H9 (cell line): Measurements from ENCODE around the gene STAT1. TPM values are rescaled to one million over a fixed set of nuclear protein-coding genes. Genes with fewer than 3 reads are reported as not detected.
A peak's percentile ranks its signal among the peaks of the same experiment; 100 is the strongest.

Experiments used
- DNase-seq: peaks from one replicate; pipeline ENCODE4 v3.0.0-alpha.2; 2017
- H2AFZ ChIP-seq: one replicate; pipeline ENCODE4 v1.6.1; 2013; ENCODE audit warnings: mild to moderate bottlenecking, low read length, control low read depth, moderate library complexity
- H2AK5ac ChIP-seq: 2 replicates; pipeline ENCODE4 v1.6.1; 2013; ENCODE audit warnings: low read length, control low read depth, mixed read lengths; ENCODE audit not compliant: insufficient read length
- H2BK120ac ChIP-seq: one replicate; pipeline ENCODE4 v1.6.1; 2013; ENCODE audit warnings: low read depth, mild to moderate bottlenecking, low read length, control low read depth, inconsistent platforms; ENCODE audit not compliant: poor library complexity, severe bottlenecking
- H2BK12ac ChIP-seq: 2 replicates; pipeline ENCODE4 v1.6.1; 2013; ENCODE audit warnings: low read length, control low read depth, mixed read lengths, low read depth; ENCODE audit not compliant: insufficient read length
- H2BK15ac ChIP-seq: 2 replicates; pipeline ENCODE4 v1.6.1; 2013; ENCODE audit warnings: low read depth, low read length, control low read depth
- H2BK20ac ChIP-seq: one replicate; pipeline ENCODE4 v1.6.1; 2013; ENCODE audit warnings: low read depth, mild to moderate bottlenecking, low read length, control low read depth, inconsistent platforms; ENCODE audit not compliant: poor library complexity, severe bottlenecking
- H2BK5ac ChIP-seq: 2 replicates; pipeline ENCODE4 v1.6.1; 2013; ENCODE audit warnings: low read length, control low read depth, mixed read lengths; ENCODE audit not compliant: insufficient read length
- H3K14ac ChIP-seq: 2 replicates; pipeline ENCODE4 v1.6.1; 2013; ENCODE audit warnings: low read length, control low read depth; ENCODE audit not compliant: insufficient read depth
- H3K18ac ChIP-seq: 2 replicates; pipeline ENCODE4 v1.6.1; 2013; ENCODE audit warnings: low read depth, mild to moderate bottlenecking, mixed read lengths, low read length, control low read depth; ENCODE audit not compliant: insufficient read length
- H3K23ac ChIP-seq: 2 replicates; pipeline ENCODE4 v1.6.1; 2013; ENCODE audit warnings: low read length, control low read depth, mixed read lengths, low read depth; ENCODE audit not compliant: insufficient read length
- H3K23me2 ChIP-seq: 2 replicates; pipeline ENCODE4 v1.6.1; 2013; ENCODE audit warnings: low read depth, mild to moderate bottlenecking, mixed read lengths, low read length, control low read depth; ENCODE audit not compliant: insufficient read length, poor library complexity, severe bottlenecking
- H3K27ac ChIP-seq: 2 replicates; pipeline ENCODE4 v1.5.1; 2013; ENCODE audit warnings: low read length, control low read depth, mixed read lengths, low read depth; ENCODE audit not compliant: insufficient read length
- H3K27me3 ChIP-seq: 2 replicates; pipeline ENCODE4 v1.6.1; 2013; ENCODE audit warnings: low read length, control low read depth, inconsistent platforms; ENCODE audit not compliant: insufficient read depth
- H3K4ac ChIP-seq: 2 replicates; pipeline ENCODE4 v1.6.1; 2013; ENCODE audit warnings: low read depth, mild to moderate bottlenecking, control low read depth, inconsistent platforms, low read length, moderate library complexity
- H3K4me1 ChIP-seq: 2 replicates; pipeline ENCODE4 v1.6.1; 2013; ENCODE audit warnings: low read length, control low read depth, inconsistent platforms; ENCODE audit not compliant: insufficient read depth
- H3K4me2 ChIP-seq: 2 replicates; pipeline ENCODE4 v1.6.1; 2013; ENCODE audit warnings: low read length, control low read depth, mixed read lengths; ENCODE audit not compliant: insufficient read length, insufficient read depth
- H3K56ac ChIP-seq: 2 replicates; pipeline ENCODE4 v1.6.1; 2013; ENCODE audit warnings: low read depth, mild to moderate bottlenecking, mixed read lengths, low read length, control low read depth; ENCODE audit not compliant: insufficient read length
- H3K79me1 ChIP-seq: 2 replicates; pipeline ENCODE4 v1.6.1; 2013; ENCODE audit warnings: low read depth, mild to moderate bottlenecking, moderate library complexity, low read length, control low read depth, inconsistent platforms; ENCODE audit not compliant: insufficient read depth, poor library complexity, severe bottlenecking
- H3K79me2 ChIP-seq: 2 replicates; pipeline ENCODE4 v1.6.1; 2013; ENCODE audit warnings: low read length, control low read depth, inconsistent platforms; ENCODE audit not compliant: insufficient read depth
- H3K9ac ChIP-seq: 2 replicates; pipeline ENCODE4 v1.6.1; 2013; ENCODE audit warnings: low read length, control low read depth, mixed read lengths; ENCODE audit not compliant: insufficient read length; ENCODE audit errors: extremely low read depth
- H3K9me3 ChIP-seq: one replicate; pipeline ENCODE4 v1.6.1; 2013; ENCODE audit warnings: low read depth, low read length, inconsistent platforms; ENCODE audit not compliant: control insufficient read depth
- H3T11ph ChIP-seq: one replicate; pipeline ENCODE4 v1.6.1; 2013; ENCODE audit warnings: mild to moderate bottlenecking, low read length, control low read depth, inconsistent platforms
- H4K20me1 ChIP-seq: one replicate; pipeline ENCODE4 v1.6.1; 2013; ENCODE audit not compliant: control insufficient read depth, insufficient read length, insufficient read depth
- H4K5ac ChIP-seq: 2 replicates; pipeline ENCODE4 v1.6.1; 2013; ENCODE audit warnings: low read depth, mild to moderate bottlenecking, mixed read lengths, low read length, control low read depth; ENCODE audit not compliant: insufficient read length
- H4K8ac ChIP-seq: replicated peaks from 2 replicates; pipeline ENCODE4 v1.6.1; 2013; ENCODE audit warnings: low read length, control low read depth, mixed read lengths, low read depth; ENCODE audit not compliant: insufficient read length
- H4K91ac ChIP-seq: 2 replicates; pipeline ENCODE4 v1.6.1; 2013; ENCODE audit warnings: low read depth, mild to moderate bottlenecking, moderate library complexity, mixed read lengths, low read length, control low read depth; ENCODE audit not compliant: insufficient read length
- H3K27ac Mint-ChIP-seq, 3 experiments: 2 replicates in 2 of 3; 3 replicates in 1 of 3; pipeline ENCODE4 v1.8.0; 2020 to 2021; ENCODE audit warnings: mixed read lengths in 3 of 3, mild to moderate bottlenecking in 1 of 3, moderate library complexity in 1 of 3
- H3K27me3 Mint-ChIP-seq: 2 replicates; pipeline ENCODE4 v1.8.0; 2021; ENCODE audit warnings: low read depth, mild to moderate bottlenecking, moderate library complexity, mixed read lengths
- H3K36me3 Mint-ChIP-seq, 3 experiments: 2 replicates in 2 of 3; 3 replicates in 1 of 3; pipeline ENCODE4 v1.8.0; 2020 to 2021; ENCODE audit warnings: low read depth in 3 of 3, mixed read lengths in 3 of 3; ENCODE audit not compliant: insufficient read depth in 1 of 3
- H3K4me1 Mint-ChIP-seq, 2 experiments: 2 replicates each; pipeline ENCODE4 v1.8.0; 2020; ENCODE audit warnings: mixed read lengths in 2 of 2
- H3K4me3 Mint-ChIP-seq, 2 experiments: 2 replicates in 1 of 2; 3 replicates in 1 of 2; pipeline ENCODE4 v1.8.0; 2020 to 2021; ENCODE audit warnings: mild to moderate bottlenecking in 2 of 2, mixed read lengths in 2 of 2, moderate library complexity in 1 of 2
- H3K9me3 Mint-ChIP-seq, 2 experiments: 2 replicates in 1 of 2; 3 replicates in 1 of 2; pipeline ENCODE4 v1.8.0; 2020; ENCODE audit warnings: mild to moderate bottlenecking in 2 of 2, mixed read lengths in 2 of 2, moderate library complexity in 1 of 2
- CTCF ChIP-seq: fragments of 200-600 bp; sonication (generic); conservative IDR thresholded peaks from 3 replicates; pipeline ENCODE4 v1.8.0; 2021; ENCODE audit warnings: antibody characterized with exemption, mild to moderate bottlenecking
- WGBS: extraction: QIAGEN DNeasy Blood & Tissue Kit; methylation state at CpG from one replicate; pipeline ENCODE4 v1.1.7; 2013; ENCODE audit warnings: missing lambda C conversion rate, low lambda C conversion rate, mixed read lengths; ENCODE audit not compliant: insufficient read length; ENCODE audit errors: extremely low coverage; 5-methylcytosine and 5-hydroxymethylcytosine counted together
- long read RNA-seq: library from polyadenylated mRNA; unstranded; transcript quantifications from one replicate; pipeline ENCODE4 v2.0.0, GENCODE V29; 2020
- total RNA-seq: library from RNA; stranded (reverse); gene quantifications from 2 replicates; pipeline ENCODE4 v1.2.1, GENCODE V29; 2021

STAT1 gene
- total RNA-seq, result 45.4 and 48.1 TPM in 2 replicates
- long read RNA-seq, full-length matches to known transcripts, result 275 of 343 reads
- long read RNA-seq, partial matches to known transcripts, result 39 of 343 reads
- long read RNA-seq, other reads (novel, unspliced or antisense), result 29 of 343 reads

GRCh38 chr2:191013932-191014652 is at the start of gene STAT1:
Gene STAT1 (minus strand): TSS chr2:191014171. CDS start chr2:191010003, 4,168 bp downstream.
- Histone ChIP-seq H3K27me3 (peaks cover 3% of the 10 kb centered on the region; the same call in 1 of the 2 replicates), H2AFZ (no peak within 1 kb of the TSS), H4K8ac (no peak within 1 kb of the TSS), H3K27ac (peak within 1 kb of the TSS; percentile 14), H2BK120ac (no peak within 1 kb of the TSS), H4K91ac (no peak within 1 kb of the TSS), H3K18ac (peak within 1 kb of the TSS; percentile 23), H3T11ph (no peak within 1 kb of the TSS), H3K23me2 (peaks cover 7% of the 10 kb centered on the region), H3K14ac (0 out of 2 replicates have a peak within 1 kb of the TSS, but pooled peaks have one; percentile 59), H4K20me1 (no peaks in the 10 kb centered on the region), H2BK5ac (no peak within 1 kb of the TSS), H3K79me1 (no peaks in the 10 kb centered on the region), H3K56ac (no peak within 1 kb of the TSS), H2BK15ac (no peak within 1 kb of the TSS), H3K9ac (peak within 1 kb of the TSS; percentile 66), H2AK5ac (no peak within 1 kb of the TSS), H3K9me3 (no peaks in the 10 kb centered on the region), H3K23ac (no peak within 1 kb of the TSS), H2BK12ac (no peak within 1 kb of the TSS), H3K4me2 (peak within 1 kb of the TSS; percentile 90), H3K4me1 (0 out of 2 replicates have a peak, but pooled peaks cover 2% of the 10 kb centered on the region), H2BK20ac (no peak within 1 kb of the TSS), H4K5ac (no peak within 1 kb of the TSS), H3K4ac (no peak within 1 kb of the TSS), H3K79me2 (peaks cover 2% of the 10 kb centered on the region; the same call in 1 of the 2 replicates)
- no peaks in the 10 kb centered on the region for H3K4me1 Mint-ChIP-seq
- WGBS, result no CpG with 5 or more reads among the region's 68 CpGs
- H3K27ac Mint-ChIP-seq, result no peak within 1 kb of the TSS
- H3K36me3 Mint-ChIP-seq, result peaks cover 0 to 13% (median 4%) of the 10 kb centered on the region in 3 experiments; a peak in 3 of 7 replicates
- peaks cover 0 to 4% of the 10 kb centered on the region in 2 experiments; a peak in 1 of 5 replicates for H3K9me3 Mint-ChIP-seq
- H3K4me3 Mint-ChIP-seq, result no peak within 1 kb of the TSS
- peak; percentile 95 for DNase-seq
- H3K27me3 Mint-ChIP-seq, result peaks cover 9% of the 10 kb centered on the region
- TF ChIP-seq CTCF, result no peak
